ENCODE measurements around the gene AGPAT3. TPM values are rescaled to one million over a fixed set of nuclear protein-coding genes. Genes with fewer than 3 reads are reported as not detected.
A peak's percentile ranks its signal among the peaks of the same experiment; 100 is the strongest.

The AGPAT3 gene
- total RNA-seq, 1 donor: 47.4 TPM

- no peak overlapping the region for H3K4me2 ChIP-seq (ENCODE audit: insufficient read depth, low read length)
- no peak for TF ChIP-seq CTCF (IDR thresholded peaks at IDR 0.05; ENCODE audit: extremely low read depth, low read depth, low read length)
- peaks cover 9% of the 10 kb centered on the region for H3K4me1 ChIP-seq (ENCODE audit: insufficient read depth, low read length)
- DNase-seq (ENCODE audit: insufficient read length, low spot score, missing footprints): peak; percentile 63
- H2AFZ ChIP-seq (ENCODE audit: low read length): no peak overlapping the region
- H3K79me2 ChIP-seq (ENCODE audit: insufficient read depth, low read length): peaks cover 83% of the 10 kb centered on the region
- H3K9me3 ChIP-seq (ENCODE audit: low read depth, low read length): no peaks in the 10 kb centered on the region
- H4K20me1 ChIP-seq (ENCODE audit: insufficient read depth, low read length): peaks cover 53% of the 10 kb centered on the region
- no peak overlapping the region for H3K27ac ChIP-seq (ENCODE audit: low read depth, low read length)
- H3K27me3 ChIP-seq (ENCODE audit: insufficient read depth, low read length): no peaks in the 10 kb centered on the region
- no peak overlapping the region for H3K4me3 ChIP-seq (ENCODE audit: insufficient read depth, low read length)
- peaks cover 3% of the 10 kb centered on the region for H3K36me3 ChIP-seq (ENCODE audit: insufficient read depth, low read length)
Observed at GRCh38 chr21:43884861-43885417, 19.9 kb downstream of the AGPAT3 start.

GRCh38 chr21:43885721-43886120, 20.7 kb downstream of the AGPAT3 start:
- Histone ChIP-seq H3K4me1 (ENCODE audit: insufficient read depth, low read length) (peaks cover 1% of the 10 kb centered on the region), H4K20me1 (ENCODE audit: insufficient read depth, low read length) (peaks cover 46% of the 10 kb centered on the region), H3K79me2 (ENCODE audit: insufficient read depth, low read length) (peaks cover 78% of the 10 kb centered on the region), H3K36me3 (ENCODE audit: insufficient read depth, low read length) (peaks cover 3% of the 10 kb centered on the region), H3K9me3 (ENCODE audit: low read depth, low read length) (no peaks in the 10 kb centered on the region), H3K4me2 (ENCODE audit: insufficient read depth, low read length) (no peak overlapping the region), H3K4me3 (ENCODE audit: insufficient read depth, low read length) (no peak overlapping the region), H3K27ac (ENCODE audit: low read depth, low read length) (no peak overlapping the region), H3K27me3 (ENCODE audit: insufficient read depth, low read length) (no peaks in the 10 kb centered on the region), H2AFZ (ENCODE audit: low read length) (no peak overlapping the region)
- no peak for TF ChIP-seq CTCF (IDR thresholded peaks at IDR 0.05; ENCODE audit: extremely low read depth, low read depth, low read length)
- DNase-seq (ENCODE audit: insufficient read length, low spot score, missing footprints): peak; percentile 29

GRCh38 chr21:43886565-43886964, 21.5 kb downstream of the AGPAT3 start:
- Histone ChIP-seq H3K36me3 (ENCODE audit: insufficient read depth, low read length) (peaks cover 3% of the 10 kb centered on the region), H3K4me3 (ENCODE audit: insufficient read depth, low read length) (no peak overlapping the region), H3K27me3 (ENCODE audit: insufficient read depth, low read length) (no peaks in the 10 kb centered on the region), H3K79me2 (ENCODE audit: insufficient read depth, low read length) (peaks cover 77% of the 10 kb centered on the region), H2AFZ (ENCODE audit: low read length) (no peak overlapping the region), H3K27ac (ENCODE audit: low read depth, low read length) (no peak overlapping the region), H3K4me1 (ENCODE audit: insufficient read depth, low read length) (no peaks in the 10 kb centered on the region), H3K4me2 (ENCODE audit: insufficient read depth, low read length) (no peak overlapping the region), H4K20me1 (ENCODE audit: insufficient read depth, low read length) (peaks cover 44% of the 10 kb centered on the region), H3K9me3 (ENCODE audit: low read depth, low read length) (no peaks in the 10 kb centered on the region)
- TF ChIP-seq CTCF (IDR thresholded peaks at IDR 0.05; ENCODE audit: extremely low read depth, low read depth, low read length): no peak
- no peak for DNase-seq (ENCODE audit: insufficient read length, low spot score, missing footprints)

GRCh38 chr21:43889069-43889468, 24.0 kb downstream of the AGPAT3 start:
- peaks cover 3% of the 10 kb centered on the region for H3K36me3 ChIP-seq (ENCODE audit: insufficient read depth, low read length)
- H3K27me3 ChIP-seq (ENCODE audit: insufficient read depth, low read length): no peaks in the 10 kb centered on the region
- no peak for DNase-seq (ENCODE audit: insufficient read length, low spot score, missing footprints)
- no peak overlapping the region for H3K27ac ChIP-seq (ENCODE audit: low read depth, low read length)
- H3K4me2 ChIP-seq (ENCODE audit: insufficient read depth, low read length): no peak overlapping the region
- TF ChIP-seq CTCF (IDR thresholded peaks at IDR 0.05; ENCODE audit: extremely low read depth, low read depth, low read length): no peak
- peaks cover 75% of the 10 kb centered on the region for H3K79me2 ChIP-seq (ENCODE audit: insufficient read depth, low read length)
- peaks cover 29% of the 10 kb centered on the region for H4K20me1 ChIP-seq (ENCODE audit: insufficient read depth, low read length)
- H2AFZ ChIP-seq (ENCODE audit: low read length): no peak overlapping the region
- no peak overlapping the region for H3K4me3 ChIP-seq (ENCODE audit: insufficient read depth, low read length)
- no peaks in the 10 kb centered on the region for H3K4me1 ChIP-seq (ENCODE audit: insufficient read depth, low read length)
- H3K9me3 ChIP-seq (ENCODE audit: low read depth, low read length): no peaks in the 10 kb centered on the region

Measured in osteoblast (primary cell).